Ishikawa (cell line): ENCODE results near the gene PPM1L.

Source experiments
- CEBPB ChIP-seq: IDR thresholded peaks from 2 replicates; pipeline ENCODE4 v1.6.1; 2012
- EP300 ChIP-seq: IDR thresholded peaks from 2 replicates; pipeline ENCODE4 v1.6.1; 2012; ENCODE audit warnings: borderline replicate concordance
- FOXM1 ChIP-seq: IDR thresholded peaks from 2 replicates; pipeline ENCODE4 v1.6.1; 2012; ENCODE audit warnings: low read depth, borderline replicate concordance
- MAX ChIP-seq: IDR thresholded peaks from 2 replicates; pipeline ENCODE4 v1.6.1; 2012
- RAD21 ChIP-seq: IDR thresholded peaks from 2 replicates; pipeline ENCODE4 v1.6.1; 2012; ENCODE audit warnings: low read depth
- REST ChIP-seq: IDR thresholded peaks from 2 replicates; pipeline ENCODE4 v1.6.1; 2012; ENCODE audit warnings: low read depth, mild to moderate bottlenecking
- TAF1 ChIP-seq: IDR thresholded peaks from 2 replicates; pipeline ENCODE4 v1.6.1; 2012; ENCODE audit warnings: low read depth, mild to moderate bottlenecking
- TCF12 ChIP-seq: IDR thresholded peaks from 2 replicates; pipeline ENCODE4 v1.6.1; 2012; ENCODE audit warnings: low read depth
- TEAD4 ChIP-seq: IDR thresholded peaks from 2 replicates; pipeline ENCODE4 v1.6.1; 2012
- USF1 ChIP-seq: IDR thresholded peaks from 2 replicates; pipeline ENCODE4 v1.6.1; 2012
- YY1 ChIP-seq: IDR thresholded peaks from 2 replicates; pipeline ENCODE4 v1.6.1; 2012; ENCODE audit warnings: low read depth

GRCh38 chr3:161054860-161055604, 299.0 kb downstream of the PPM1L start:
- TF ChIP-seq MAX (no peak), TCF12 (no peak), YY1 (no peak), TAF1 (no peak), REST (no peak), EP300 (no peak), CEBPB (no peak), TEAD4 (no peak), RAD21 (no peak), USF1 (no peak), FOXM1 (no peak)
